Trophoblast cell (in vitro differentiated cells and primary cell): ENCODE measurements around the gene ADAMTS18.
"Not testable (repeated sequence)": the region's sequence is repeated elsewhere in the genome, so short reads cannot be mapped to it uniquely, and the experiment has no call there.

Source experiments
- DNase-seq, 2 donors: peaks; one replicate each; pipeline ENCODE4 v3.0.0-alpha.2; 2016
- H2AFZ ChIP-seq: 2 replicates; pipeline ENCODE4 v1.6.1; 2013; ENCODE audit warnings: low read length, moderate library complexity, mild to moderate bottlenecking; ENCODE audit not compliant: insufficient read depth, poor library complexity
- H2AK5ac ChIP-seq: 2 replicates; pipeline ENCODE4 v1.6.1; 2013; ENCODE audit warnings: mild to moderate bottlenecking, low read length
- H2BK120ac ChIP-seq: 2 replicates; pipeline ENCODE4 v1.6.1; 2013; ENCODE audit warnings: low read length, mild to moderate bottlenecking, moderate library complexity; ENCODE audit not compliant: insufficient read depth, poor library complexity
- H2BK12ac ChIP-seq: 2 replicates; pipeline ENCODE4 v1.6.1; 2013; ENCODE audit warnings: mild to moderate bottlenecking, low read length, moderate library complexity
- H2BK5ac ChIP-seq: 2 replicates; pipeline ENCODE4 v1.6.1; 2013; ENCODE audit warnings: low read length, low read depth, moderate library complexity, mild to moderate bottlenecking; ENCODE audit not compliant: poor library complexity
- H3K14ac ChIP-seq: 2 replicates; pipeline ENCODE4 v1.6.1; 2013; ENCODE audit warnings: mild to moderate bottlenecking, low read length
- H3K18ac ChIP-seq: 2 replicates; pipeline ENCODE4 v1.6.1; 2013; ENCODE audit warnings: mild to moderate bottlenecking, low read length
- H3K23ac ChIP-seq: 2 replicates; pipeline ENCODE4 v1.6.1; 2013; ENCODE audit warnings: low read length
- H3K27ac ChIP-seq: 2 replicates; pipeline ENCODE4 v1.5.1; 2013; ENCODE audit warnings: low read depth, mild to moderate bottlenecking, inconsistent platforms, low read length, moderate library complexity
- H3K27me3 ChIP-seq: 2 replicates; pipeline ENCODE4 v1.6.1; 2013; ENCODE audit warnings: inconsistent platforms, mild to moderate bottlenecking, low read length, moderate library complexity; ENCODE audit not compliant: insufficient read depth
- H3K36me3 ChIP-seq, 2 experiments: 1 replicate in 1 of 2; 2 replicates in 1 of 2; pipeline ENCODE4 v1.6.1; 2013; ENCODE audit warnings: low read length in 2 of 2, mild to moderate bottlenecking in 2 of 2, moderate library complexity in 1 of 2; ENCODE audit not compliant: insufficient read depth in 2 of 2, control insufficient read depth in 1 of 2
- H3K4ac ChIP-seq: 2 replicates; pipeline ENCODE4 v1.6.1; 2013; ENCODE audit warnings: low read depth, mild to moderate bottlenecking, low read length, moderate library complexity
- H3K4me1 ChIP-seq, 2 experiments: 1 replicate in 1 of 2; 2 replicates in 1 of 2; pipeline ENCODE4 v1.6.1; 2013; ENCODE audit warnings: low read length in 2 of 2, mild to moderate bottlenecking in 2 of 2, moderate library complexity in 1 of 2; ENCODE audit not compliant: insufficient read depth in 2 of 2, control insufficient read depth in 1 of 2
- H3K4me2 ChIP-seq: 2 replicates; pipeline ENCODE4 v1.6.1; 2013; ENCODE audit warnings: inconsistent platforms, mild to moderate bottlenecking, low read length, moderate library complexity
- H3K4me3 ChIP-seq: 2 replicates; pipeline ENCODE4 v1.5.1; 2013; ENCODE audit warnings: mild to moderate bottlenecking, low read depth, low read length, inconsistent platforms
- H3K79me1 ChIP-seq: one replicate; pipeline ENCODE4 v1.6.1; 2013; ENCODE audit warnings: low read length
- H3K79me2 ChIP-seq: 2 replicates; pipeline ENCODE4 v1.6.1; 2013; ENCODE audit warnings: low read length, mild to moderate bottlenecking; ENCODE audit not compliant: control insufficient read depth, insufficient read depth, poor library complexity
- H3K9ac ChIP-seq: 2 replicates; pipeline ENCODE4 v1.6.1; 2013; ENCODE audit warnings: mild to moderate bottlenecking, low read length
- H3K9me3 ChIP-seq: 2 replicates; pipeline ENCODE4 v1.6.1; 2013; ENCODE audit warnings: low read depth, mild to moderate bottlenecking, control low read depth, inconsistent platforms, low read length; ENCODE audit not compliant: insufficient read depth
- H4K12ac ChIP-seq: 2 replicates; pipeline ENCODE4 v1.6.1; 2013; ENCODE audit warnings: low read depth, mild to moderate bottlenecking, low read length, moderate library complexity
- H4K8ac ChIP-seq: 2 replicates; pipeline ENCODE4 v1.6.1; 2013; ENCODE audit warnings: low read depth, mild to moderate bottlenecking, low read length, moderate library complexity
- H4K91ac ChIP-seq: one replicate; pipeline ENCODE4 v1.6.1; 2013; ENCODE audit warnings: low read depth, mild to moderate bottlenecking, low read length, moderate library complexity
- WGBS: extraction: QIAGEN DNeasy Blood & Tissue Kit; methylation state at CpG from one replicate; pipeline ENCODE4 v1.1.7; 2013; ENCODE audit warnings: missing lambda C conversion rate; ENCODE audit not compliant: insufficient read length, insufficient coverage; ENCODE audit errors: extremely low coverage; 5-methylcytosine and 5-hydroxymethylcytosine counted together

ADAMTS18 gene

DNA sequence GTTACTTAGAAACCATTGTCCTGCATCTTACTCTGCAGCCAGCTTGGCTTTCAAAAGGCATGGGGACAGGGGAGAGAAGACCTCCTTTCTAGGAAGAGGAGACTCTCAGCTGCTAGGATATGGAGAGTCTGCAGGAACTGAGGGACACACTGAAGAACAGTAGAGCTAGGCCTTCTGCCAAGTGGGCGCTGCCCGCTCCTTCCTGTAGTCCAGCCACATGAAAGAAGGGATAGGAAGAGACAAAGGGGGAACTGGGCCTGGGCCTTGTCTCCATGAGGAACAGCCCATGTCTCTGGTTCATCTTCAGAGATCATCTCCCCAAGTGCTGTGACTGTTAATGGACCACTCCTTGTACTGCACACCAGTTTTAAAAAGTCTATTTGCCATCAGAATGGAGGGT is 157.3 kb downstream of the ADAMTS18 start:
- Histone ChIP-seq H3K9me3 (no peaks in the 10 kb centered on the region), H4K91ac (peak overlapping the region; percentile 17), H2AFZ (no peak overlapping the region), H3K9ac (no peak overlapping the region), H4K8ac (peak overlapping the region; percentile 13), H2BK5ac (no peak overlapping the region), H3K79me2 (no peaks in the 10 kb centered on the region), H3K4me2 (no peak overlapping the region), H2AK5ac (no peak overlapping the region), H3K14ac (peak overlapping the region; percentile 8), H3K27ac (no peak overlapping the region), H3K79me1 (peaks cover 3% of the 10 kb centered on the region), H3K4me1 (no peaks in the 10 kb centered on the region), H3K4ac (no peak overlapping the region), H3K36me3 (peaks cover 4 to 7% of the 10 kb centered on the region in 2 experiments), H3K4me3 (no peak overlapping the region), H2BK120ac (no peak overlapping the region), H4K12ac (no peak overlapping the region), H2BK12ac (no peak overlapping the region), H3K27me3 (no peaks in the 10 kb centered on the region), H3K23ac (no peak overlapping the region), H3K18ac (no peak overlapping the region)
- no CpG with 5 or more reads among the region's 2 CpGs for WGBS
- DNase-seq, result no peak

DNA sequence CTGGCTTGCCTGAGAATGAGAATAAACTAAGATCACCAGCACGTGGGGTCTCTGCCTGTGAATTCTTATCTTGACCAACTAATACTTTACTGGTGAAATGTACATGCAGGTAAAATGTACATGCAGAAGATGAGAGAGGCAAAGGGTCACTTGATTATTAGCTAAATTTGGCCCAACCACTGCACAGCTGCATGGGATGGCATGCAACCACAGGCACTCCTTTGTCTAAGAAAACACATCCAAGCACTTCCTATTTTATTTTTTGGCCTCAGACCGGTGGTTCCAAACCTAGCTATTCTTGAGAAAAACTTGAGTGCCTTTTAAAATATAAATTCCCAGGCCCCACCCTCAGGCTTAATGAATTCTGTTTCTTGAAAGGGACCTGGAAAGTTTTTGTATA is 157.7 kb downstream of the ADAMTS18 start:
- Histone ChIP-seq H3K79me2 (no peaks in the 10 kb centered on the region), H2AFZ (no peak overlapping the region), H3K36me3 (peaks cover 4 to 7% of the 10 kb centered on the region in 2 experiments), H3K4me3 (no peak overlapping the region), H3K18ac (no peak overlapping the region), H3K4ac (no peak overlapping the region), H3K4me2 (no peak overlapping the region), H2BK12ac (no peak overlapping the region), H3K4me1 (no peaks in the 10 kb centered on the region), H3K79me1 (peaks cover 3% of the 10 kb centered on the region), H2BK120ac (no peak overlapping the region), H3K23ac (no peak overlapping the region), H3K14ac (no peak overlapping the region), H2AK5ac (no peak overlapping the region), H4K12ac (no peak overlapping the region), H2BK5ac (no peak overlapping the region), H3K27ac (no peak overlapping the region), H3K9ac (no peak overlapping the region), H4K8ac (no peak overlapping the region), H3K9me3 (no peaks in the 10 kb centered on the region), H3K27me3 (no peaks in the 10 kb centered on the region), H4K91ac (no peak overlapping the region)
- no peak for DNase-seq
- no CpG with 5 or more reads among the region's 2 CpGs for WGBS

DNA sequence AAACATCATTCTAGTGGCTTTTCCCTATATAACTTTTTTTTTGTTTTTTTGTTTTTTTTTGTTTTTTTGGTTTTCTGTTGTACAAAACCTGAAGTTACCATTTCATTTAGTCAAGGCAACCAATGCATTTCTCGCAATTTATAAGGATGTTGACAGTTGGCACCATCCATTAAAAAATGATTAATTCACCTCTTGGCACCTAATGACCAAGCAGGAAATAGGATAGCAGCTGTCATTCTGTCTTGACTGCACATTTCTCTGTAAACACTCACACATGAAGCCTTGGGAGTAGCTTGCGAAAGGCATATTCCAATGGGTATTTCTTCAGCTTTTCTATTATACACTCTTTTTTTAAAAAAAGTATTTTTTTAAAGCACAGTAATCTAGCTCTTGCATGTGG is 158.2 kb downstream of the ADAMTS18 start:
- Histone ChIP-seq H3K27ac (no peak overlapping the region), H3K36me3 (peaks cover 2 to 5% of the 10 kb centered on the region in 2 experiments), H3K9ac (no peak overlapping the region), H3K4me3 (no peak overlapping the region), H4K12ac (no peak overlapping the region), H3K4me1 (no peaks in the 10 kb centered on the region), H3K9me3 (no peaks in the 10 kb centered on the region), H3K79me2 (no peaks in the 10 kb centered on the region), H2AK5ac (no peak overlapping the region), H3K18ac (no peak overlapping the region), H3K23ac (no peak overlapping the region), H2BK5ac (no peak overlapping the region), H3K14ac (no peak overlapping the region), H2BK120ac (no peak overlapping the region), H2BK12ac (no peak overlapping the region), H4K8ac (no peak overlapping the region), H3K79me1 (peaks cover under 1% of the 10 kb centered on the region), H3K4ac (no peak overlapping the region), H4K91ac (no peak overlapping the region), H2AFZ (no peak overlapping the region), H3K27me3 (no peaks in the 10 kb centered on the region), H3K4me2 (no peak overlapping the region)
- DNase-seq, result no peak
- WGBS, result no CpG with 5 or more reads among the region's 2 CpGs

DNA sequence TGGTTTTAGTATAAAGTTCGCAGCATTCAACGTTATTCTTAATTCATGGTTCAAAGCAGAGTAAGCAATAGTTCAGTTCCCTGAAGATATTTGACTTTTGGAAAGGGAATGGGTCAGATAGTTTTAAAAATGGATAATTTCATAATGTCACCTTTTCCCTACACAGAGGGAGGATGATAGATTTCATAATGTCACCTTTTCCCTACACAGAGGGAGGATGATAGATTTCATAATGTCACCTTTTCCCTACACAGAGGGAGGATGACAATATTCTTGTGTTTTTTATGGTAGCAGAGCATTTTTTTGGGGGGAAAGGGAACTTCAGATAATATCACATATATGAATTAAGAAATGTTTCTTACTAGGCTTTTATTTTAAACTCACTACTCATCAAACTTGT is 159.5 kb downstream of the ADAMTS18 start:
- not testable (repeated sequence) for H2BK12ac ChIP-seq, H3K79me2 ChIP-seq, H2BK5ac ChIP-seq, H3K9me3 ChIP-seq, H2AFZ ChIP-seq, H2AK5ac ChIP-seq, H3K18ac ChIP-seq, H3K4me1 ChIP-seq, H4K8ac ChIP-seq, H3K4me3 ChIP-seq, H3K9ac ChIP-seq, H3K27ac ChIP-seq, H3K36me3 ChIP-seq, H3K79me1 ChIP-seq, H4K12ac ChIP-seq, H3K4me2 ChIP-seq, DNase-seq, H3K14ac ChIP-seq, H3K23ac ChIP-seq, H4K91ac ChIP-seq, H3K27me3 ChIP-seq, H2BK120ac ChIP-seq, H3K4ac ChIP-seq
- no CpG with 5 or more reads among the region's 2 CpGs for WGBS
